Thymus (tissue), 11 donors: Measurements from ENCODE around the gene NATD1. TPM values are rescaled to one million over a fixed set of nuclear protein-coding genes. Genes with fewer than 3 reads are reported as not detected.

Source experiments
- DNase-seq, 9 donors: peaks; one replicate each; pipeline ENCODE4 v3.0.0-alpha.2; 2013; ENCODE audit warnings: low spot score in 9 of 9, low read depth in 6 of 9, missing footprints in 1 of 9
- H3K27ac ChIP-seq, 2 donors: one replicate each; pipeline ENCODE4 v1.5.1; 2013; ENCODE audit warnings: control low read depth in 1 of 2, low read depth in 1 of 2, low read length in 1 of 2, mild to moderate bottlenecking in 1 of 2, moderate library complexity in 1 of 2
- H3K27me3 ChIP-seq, 2 donors: one replicate each; pipeline ENCODE4 v1.5.1; 2013; ENCODE audit warnings: low read length in 1 of 2; ENCODE audit not compliant: control insufficient read depth in 2 of 2, insufficient read depth in 1 of 2
- H3K36me3 ChIP-seq, 2 donors: one replicate each; pipeline ENCODE4 v1.5.1; 2013; ENCODE audit warnings: low read length in 1 of 2, mild to moderate bottlenecking in 1 of 2, moderate library complexity in 1 of 2; ENCODE audit not compliant: control insufficient read depth in 2 of 2, insufficient read depth in 2 of 2
- H3K4me1 ChIP-seq, 2 donors: one replicate each; pipeline ENCODE4 v1.5.1; 2013; ENCODE audit warnings: low read length in 2 of 2; ENCODE audit not compliant: control insufficient read depth in 2 of 2, insufficient read depth in 2 of 2
- H3K4me3 ChIP-seq, 2 donors: one replicate each; pipeline ENCODE4 v1.5.1; 2013; ENCODE audit warnings: low read length in 2 of 2, control low read depth in 1 of 2, mild to moderate bottlenecking in 1 of 2
- H3K9me3 ChIP-seq, 2 donors: one replicate each; pipeline ENCODE4 v1.5.1; 2013; ENCODE audit warnings: low read length in 1 of 2, mild to moderate bottlenecking in 1 of 2; ENCODE audit not compliant: control insufficient read depth in 2 of 2, insufficient read depth in 1 of 2
- WGBS: extraction: QIAGEN DNeasy Blood & Tissue Kit; methylation state at CpG from one replicate; pipeline ENCODE4 v1.1.7; 2013; 5-methylcytosine and 5-hydroxymethylcytosine counted together
- polyA plus RNA-seq: library from polyadenylated mRNA; stranded (reverse); fragments of 200-250 nt; gene quantifications from one replicate; pipeline ENCODE4 v1.2.3, GENCODE V29; 2013
- total RNA-seq: library from RNA; stranded (reverse); fragments of 120-200 nt; gene quantifications from one replicate; pipeline ENCODE4 v1.2.4, GENCODE V29; 2013
- donor health status: healthy.

The NATD1 gene
- total and polyA plus RNA-seq, 2 donors, result 2.7 to 4.8 TPM

- peaks cover 24 to 27% of the 10 kb centered on the region in 2 donors for H3K4me1 ChIP-seq
- no peak for DNase-seq
- H3K27ac ChIP-seq, result no peak overlapping the region
- peaks cover 30 to 42% of the 10 kb centered on the region in 2 donors for H3K36me3 ChIP-seq
- H3K27me3 ChIP-seq, result no peaks in the 10 kb centered on the region
- H3K4me3 ChIP-seq, result no peak overlapping the region
- no peaks in the 10 kb centered on the region for H3K9me3 ChIP-seq
- 97% methylated on average over 7 of the region's 7 CpGs for WGBS
These were observed 44.9 kb downstream of the NATD1 start for GRCh38 chr17:21208352-21208751.

GRCh38 chr17:21204935-21205334 is 48.3 kb downstream of the NATD1 start:
- peaks cover 18 to 56% of the 10 kb centered on the region in 2 donors for H3K36me3 ChIP-seq
- no peak overlapping the region for H3K27ac ChIP-seq
- H3K27me3 ChIP-seq, result no peaks in the 10 kb centered on the region
- WGBS, result 97% methylated on average over 9 of the region's 9 CpGs
- no peak overlapping the region for H3K4me3 ChIP-seq
- no peak for DNase-seq
- H3K4me1 ChIP-seq, result peaks cover 0 to 7% of the 10 kb centered on the region in 2 donors
- H3K9me3 ChIP-seq, result no peaks in the 10 kb centered on the region

GRCh38 chr17:21202512-21202911 is 50.7 kb downstream of the NATD1 start:
- Histone ChIP-seq H3K36me3 (peaks cover 17 to 56% of the 10 kb centered on the region in 2 donors), H3K27me3 (no peaks in the 10 kb centered on the region), H3K9me3 (no peaks in the 10 kb centered on the region), H3K4me3 (no peak overlapping the region), H3K27ac (no peak overlapping the region), H3K4me1 (peaks cover 0 to 7% of the 10 kb centered on the region in 2 donors)
- WGBS, result 93% methylated on average over 12 of the region's 12 CpGs
- DNase-seq, result no peak

GRCh38 chr17:21201874-21202273 is 51.3 kb downstream of the NATD1 start:
- Histone ChIP-seq H3K9me3 (no peaks in the 10 kb centered on the region), H3K36me3 (peaks cover 23 to 59% of the 10 kb centered on the region in 2 donors), H3K27ac (no peak overlapping the region), H3K4me1 (peaks cover 0 to 7% of the 10 kb centered on the region in 2 donors), H3K27me3 (no peaks in the 10 kb centered on the region), H3K4me3 (no peak overlapping the region)
- no peak for DNase-seq
- WGBS, result 98% methylated on average over 11 of the region's 11 CpGs

- DNase-seq, result no peak
- peaks cover 21 to 61% of the 10 kb centered on the region in 2 donors for H3K36me3 ChIP-seq
- peak overlapping the region in 1 of 2 donors; percentile 2 for H3K27ac ChIP-seq
- no peaks in the 10 kb centered on the region for H3K27me3 ChIP-seq
- WGBS, result 75% methylated on average over 5 of the region's 5 CpGs
- H3K4me1 ChIP-seq, result peaks cover 0 to 7% of the 10 kb centered on the region in 2 donors
- H3K9me3 ChIP-seq, result no peaks in the 10 kb centered on the region
- H3K4me3 ChIP-seq, result no peak overlapping the region
These were observed 52.0 kb downstream of the NATD1 start for GRCh38 chr17:21201298-21201595.

GRCh38 chr17:21200590-21201297 is 52.5 kb downstream of the NATD1 start:
- no peak for DNase-seq
- no peak overlapping the region for H3K4me3 ChIP-seq

GRCh38 chr17:21199856-21200255 is 53.4 kb downstream of the NATD1 start:
- no peak overlapping the region for H3K4me3 ChIP-seq
- peaks cover 0 to 7% of the 10 kb centered on the region in 2 donors for H3K4me1 ChIP-seq
- peaks cover 21 to 59% of the 10 kb centered on the region in 2 donors for H3K36me3 ChIP-seq
- H3K9me3 ChIP-seq, result no peaks in the 10 kb centered on the region
- no peak overlapping the region for H3K27ac ChIP-seq
- 92% methylated on average over 10 of the region's 10 CpGs for WGBS
- no peaks in the 10 kb centered on the region for H3K27me3 ChIP-seq
- no peak for DNase-seq

More at GRCh38 chr17:21200590-21201297, 52.5 kb downstream of the NATD1 start:
- H3K9me3 ChIP-seq, result no peaks in the 10 kb centered on the region
- H3K4me1 ChIP-seq, result peaks cover 0 to 7% of the 10 kb centered on the region in 2 donors
- peak overlapping the region; percentile 1 to 27 for H3K27ac ChIP-seq
- peaks cover 21 to 61% of the 10 kb centered on the region in 2 donors for H3K36me3 ChIP-seq
- WGBS, result 94% methylated on average over 15 of the region's 15 CpGs
- no peaks in the 10 kb centered on the region for H3K27me3 ChIP-seq

GRCh38 chr17:21199311-21199710 is 53.9 kb downstream of the NATD1 start:
- 86% methylated on average over 9 of the region's 9 CpGs for WGBS
- peaks cover 21 to 57% of the 10 kb centered on the region in 2 donors for H3K36me3 ChIP-seq
- peaks cover 0 to 7% of the 10 kb centered on the region in 2 donors for H3K4me1 ChIP-seq
- no peak overlapping the region for H3K27ac ChIP-seq
- no peak overlapping the region for H3K4me3 ChIP-seq
- no peaks in the 10 kb centered on the region for H3K9me3 ChIP-seq
- H3K27me3 ChIP-seq, result no peaks in the 10 kb centered on the region
- DNase-seq, result no peak

- H3K36me3 ChIP-seq, result peaks cover 21 to 55% of the 10 kb centered on the region in 2 donors
- H3K4me3 ChIP-seq, result no peak overlapping the region
- H3K27ac ChIP-seq, result no peak overlapping the region
- H3K27me3 ChIP-seq, result no peaks in the 10 kb centered on the region
- DNase-seq, result no peak
- H3K4me1 ChIP-seq, result peaks cover 0 to 7% of the 10 kb centered on the region in 2 donors
- 98% methylated on average over 20 of the region's 20 CpGs for WGBS
- no peaks in the 10 kb centered on the region for H3K9me3 ChIP-seq
These were observed 54.8 kb downstream of the NATD1 start for GRCh38 chr17:21198411-21198810.
